Hypothalamus (tissue), 51 donors: Measurements from ENCODE around the gene MYO5B.

Experiments used
- DNase-seq, 51 donors: peaks; one replicate each; lab custom pipeline; 2025; lab: John Stamatoyannopoulos, UW

MYO5B gene

DNA sequence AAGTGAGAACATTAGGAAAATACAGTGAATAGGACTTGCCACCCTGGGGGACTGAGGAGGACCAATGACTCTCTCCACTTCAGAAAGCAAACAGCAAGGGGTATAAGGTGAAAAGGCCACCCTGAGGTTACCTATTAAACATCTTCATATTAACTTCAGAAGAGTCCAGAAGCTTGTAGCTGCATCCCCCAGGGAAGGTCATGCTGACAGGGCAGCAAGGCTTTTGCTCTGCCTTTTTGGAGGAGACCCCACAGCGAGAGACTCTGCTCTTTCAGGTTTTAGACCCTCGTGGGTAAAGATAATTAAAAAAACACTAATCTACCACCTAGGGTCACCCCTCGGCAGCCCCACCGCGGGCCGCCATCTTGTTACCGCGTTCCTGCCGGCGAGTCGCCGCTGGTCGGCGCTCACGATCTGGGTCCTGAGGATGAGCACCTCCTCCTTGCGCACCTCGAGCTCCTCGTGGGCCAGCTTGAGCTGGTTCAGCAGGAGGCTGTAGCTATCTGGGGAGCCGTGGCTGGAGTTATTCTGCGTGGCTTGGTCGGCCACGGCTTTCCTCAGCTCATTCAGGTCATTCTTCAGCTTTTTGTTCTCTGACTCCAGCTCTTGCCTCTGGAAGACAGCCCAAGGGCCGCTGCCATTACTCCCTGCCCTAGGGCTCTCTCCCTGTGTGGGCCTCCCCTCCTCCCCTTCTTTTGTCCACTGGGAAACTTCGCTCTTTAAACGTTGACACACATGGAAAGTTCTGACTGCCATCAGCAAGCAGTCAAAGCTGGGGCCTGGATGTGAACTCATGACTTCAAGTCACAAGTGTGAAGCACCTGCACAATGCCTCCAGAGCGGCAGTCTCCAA is 331.0 kb downstream of the MYO5B start:
- DNase-seq: peak in 3 of 51 donors; percentile 15 to 33 (median 21)

- no peak for DNase-seq
Measured at GRCh38 chr18:49862656-49863385, 332.1 kb downstream of the MYO5B start.

DNA sequence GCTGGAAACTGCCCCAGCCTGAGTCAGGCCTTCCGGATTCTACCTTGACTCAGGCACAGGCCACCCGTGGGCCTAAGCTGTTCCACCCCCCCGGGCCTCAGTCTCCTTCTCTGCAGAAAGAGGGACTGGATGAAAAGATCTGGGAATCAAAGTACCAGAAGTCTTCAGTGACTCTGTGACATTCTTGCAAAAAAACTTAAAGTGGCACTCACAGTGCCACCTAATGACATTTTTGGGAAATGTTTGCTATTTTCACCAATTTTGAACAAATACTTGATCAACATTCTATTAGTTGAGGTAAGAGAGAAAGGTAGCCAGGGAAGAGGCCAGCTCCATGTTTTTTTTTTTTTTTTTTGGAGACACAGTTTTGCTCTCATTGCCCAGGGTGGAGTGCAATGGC is 333.3 kb downstream of the MYO5B start:
- no peak for DNase-seq

- no peak for DNase-seq
Measured at GRCh38 chr18:49859725-49860124, 335.2 kb downstream of the MYO5B start.

- no peak for DNase-seq
Measured at GRCh38 chr18:49859021-49859359, 336.0 kb downstream of the MYO5B start.

DNA sequence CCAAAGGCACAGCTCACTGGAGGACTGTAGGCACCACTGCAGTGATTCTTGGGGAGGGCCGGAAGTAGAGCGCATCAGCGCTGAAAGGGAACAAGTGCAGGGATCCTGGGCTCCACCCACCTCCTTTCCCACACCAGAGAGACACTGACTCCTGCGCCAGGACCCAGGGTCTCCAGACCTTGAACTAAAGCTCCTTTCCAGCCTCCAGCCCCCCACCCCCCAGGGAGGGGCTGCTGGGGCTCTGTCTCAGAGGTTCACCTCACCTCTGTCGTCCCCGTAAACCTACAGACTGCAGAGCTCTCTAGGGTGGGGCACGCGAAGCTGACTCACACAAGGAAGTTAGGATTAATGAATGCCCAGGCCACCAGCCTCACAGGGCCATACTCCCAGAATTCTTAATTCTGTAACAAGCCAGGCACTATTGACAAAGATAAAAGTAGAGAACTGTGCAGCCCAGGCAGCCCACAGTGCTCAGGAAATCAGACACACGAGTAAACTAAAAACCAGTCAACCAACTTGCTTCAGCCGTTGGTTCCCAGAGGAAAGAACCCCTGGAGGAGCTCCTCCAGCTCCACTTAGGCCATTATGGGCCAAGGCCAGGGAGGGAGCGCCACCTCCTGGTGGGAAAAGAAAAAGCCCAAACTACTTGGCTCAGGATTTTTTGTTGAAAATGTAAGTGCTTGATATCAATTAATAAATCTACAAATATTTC is 336.5 kb downstream of the MYO5B start:
- DNase-seq: peak in 35 of 51 donors; percentile 2 to 69 (median 36)

GRCh38 chr18:49857708-49858107 is 337.2 kb downstream of the MYO5B start:
- no peak for DNase-seq

DNA sequence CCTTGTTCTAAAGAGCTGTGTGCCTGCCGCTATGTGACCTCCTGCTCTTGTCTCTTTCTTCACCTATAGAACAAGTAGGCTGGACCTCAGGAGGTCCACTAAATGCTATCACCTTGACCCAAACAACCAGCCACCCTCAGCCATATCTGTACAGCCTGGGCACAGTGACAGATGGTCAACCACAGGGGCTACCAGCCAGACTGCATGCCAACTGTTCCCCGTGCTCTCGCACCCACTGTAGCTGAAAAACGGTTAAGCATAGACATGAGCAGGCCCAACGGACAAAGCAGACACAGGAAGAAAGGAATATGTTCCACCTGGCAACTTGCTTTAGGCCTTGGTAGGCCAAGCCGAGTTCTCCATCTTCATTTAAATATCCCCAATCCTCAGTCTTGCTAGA is 338.5 kb downstream of the MYO5B start:
- no peak for DNase-seq

DNA sequence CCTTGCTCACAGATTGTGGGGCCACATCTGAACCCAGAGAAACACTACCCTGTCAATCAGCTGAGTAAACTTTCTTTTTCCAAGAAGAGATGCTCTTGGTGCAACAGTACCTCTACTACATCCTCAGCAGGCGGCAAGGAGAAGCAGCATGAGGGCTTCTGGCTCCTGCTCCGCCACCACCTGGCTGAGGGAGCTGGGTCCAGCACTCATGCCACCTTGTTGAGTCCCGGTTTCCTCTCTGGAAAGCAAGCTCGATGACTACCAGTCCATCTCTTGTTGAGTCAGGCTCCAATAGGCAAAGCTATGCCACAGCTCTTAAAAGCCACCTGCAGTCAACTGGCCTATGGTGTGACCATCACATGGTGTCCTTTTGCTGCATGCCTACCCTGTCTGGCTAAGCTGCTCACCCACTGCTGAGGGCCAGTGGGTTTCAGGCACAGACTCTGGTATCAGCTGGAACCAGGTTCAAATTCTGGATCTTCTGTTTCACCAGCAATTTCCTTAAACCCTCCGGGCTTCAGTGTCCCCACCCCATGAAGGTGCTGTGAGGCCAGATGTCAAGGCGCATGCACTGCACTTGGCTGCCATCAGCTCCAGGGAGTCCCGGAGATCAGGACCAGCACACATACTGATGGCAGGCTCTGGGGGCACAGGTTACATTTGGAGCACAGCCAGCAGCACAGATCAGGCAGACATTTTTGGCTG is 339.1 kb downstream of the MYO5B start:
- no peak for DNase-seq

DNA sequence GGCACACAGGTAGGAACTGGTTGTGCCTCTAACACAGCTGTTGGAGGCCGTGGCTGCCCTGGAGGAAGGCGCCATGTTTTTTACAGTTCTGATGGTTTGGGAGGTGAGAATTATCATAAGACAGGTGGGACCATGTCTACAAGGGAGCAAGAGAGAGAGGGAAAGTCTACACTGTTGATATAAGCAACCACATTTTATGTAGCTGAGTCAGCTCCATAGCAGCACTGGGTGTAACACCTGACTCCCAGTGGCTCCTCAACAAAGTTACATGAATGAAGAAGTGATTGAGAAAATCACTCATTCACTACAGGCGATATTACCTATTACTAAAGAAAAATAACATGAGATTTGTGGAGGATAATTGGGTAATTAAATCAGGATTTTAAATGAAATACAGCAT is 340.3 kb downstream of the MYO5B start:
- DNase-seq: no peak

- no peak for DNase-seq
Measured at GRCh38 chr18:49853436-49853835, 341.5 kb downstream of the MYO5B start.

GRCh38 chr18:49853011-49853410 is 341.9 kb downstream of the MYO5B start:
- no peak for DNase-seq

GRCh38 chr18:49851624-49852023 is 343.3 kb downstream of the MYO5B start:
- no peak for DNase-seq

DNA sequence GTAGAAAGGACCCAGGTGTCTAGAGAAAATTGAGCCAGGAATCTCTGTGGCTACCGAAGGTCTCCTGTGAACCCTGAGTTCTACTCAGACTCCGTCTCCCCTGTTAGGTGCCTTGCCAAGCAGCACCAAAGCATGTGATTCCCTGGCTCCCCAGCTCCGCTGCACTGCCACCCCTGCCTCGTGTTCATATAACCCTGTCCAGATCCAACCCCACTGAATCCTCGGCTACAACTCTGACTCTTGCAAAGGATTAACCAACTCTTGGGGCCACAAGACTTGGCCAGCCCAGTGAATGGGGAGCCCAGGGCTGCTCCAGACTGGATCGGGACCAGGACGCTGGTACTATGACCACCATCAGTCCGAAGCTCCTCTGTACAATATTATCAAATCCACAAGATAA is 344.3 kb downstream of the MYO5B start:
- DNase-seq: no peak

GRCh38 chr18:49849331-49850217 is 345.4 kb downstream of the MYO5B start:
- peak in 8 of 51 donors; percentile 3 to 63 (median 21) for DNase-seq

- no peak for DNase-seq
Measured at GRCh38 chr18:49848115-49848514, 346.8 kb downstream of the MYO5B start.

DNA sequence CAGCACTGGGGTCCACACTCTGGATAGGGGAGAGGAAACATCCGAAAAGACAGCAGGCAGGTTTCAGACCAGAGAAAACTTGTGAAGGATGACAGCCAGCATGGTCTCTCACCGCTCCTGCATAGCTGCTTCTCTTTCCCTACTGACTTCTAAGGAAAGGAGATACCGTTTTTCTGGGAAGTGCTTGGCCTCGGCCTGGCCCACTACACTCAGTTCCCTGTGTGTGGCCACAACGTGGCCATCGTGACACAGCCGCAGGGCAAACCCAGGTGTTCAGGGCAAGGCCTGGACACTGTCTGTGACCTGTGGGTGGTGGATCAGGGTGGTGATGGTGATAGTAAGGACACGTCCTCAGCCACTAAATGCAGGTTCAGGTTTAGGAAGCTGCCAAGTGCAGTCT is 347.4 kb downstream of the MYO5B start:
- DNase-seq: no peak

GRCh38 chr18:49846718-49847470 is 348.1 kb downstream of the MYO5B start:
- no peak for DNase-seq

DNA sequence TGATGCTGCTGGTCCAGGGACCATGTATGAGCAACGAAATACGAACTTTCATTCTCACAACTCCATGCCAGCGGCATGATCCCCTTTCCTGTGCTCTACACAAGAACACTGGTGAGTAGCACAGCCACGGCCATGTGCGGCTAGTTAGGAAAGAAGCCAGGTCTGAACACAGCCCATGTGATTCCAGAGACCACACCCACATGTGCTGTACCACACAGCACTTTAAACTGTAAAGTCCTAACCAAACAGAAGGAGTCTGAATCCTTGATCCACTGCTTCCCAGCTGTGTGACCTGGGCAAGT is 348.6 kb downstream of the MYO5B start:
- no peak for DNase-seq
